ENCODE measurements around the gene SCAMP3. TPM values are rescaled to one million over a fixed set of nuclear protein-coding genes. Genes with fewer than 3 reads are reported as not detected.
"Not testable (repeated sequence)": the region's sequence is repeated elsewhere in the genome, so short reads cannot be mapped to it uniquely, and the experiment has no call there.

Gene SCAMP3
- total RNA-seq, 2 donors from 2014 or later = 36.8 to 38.9 TPM

DNA sequence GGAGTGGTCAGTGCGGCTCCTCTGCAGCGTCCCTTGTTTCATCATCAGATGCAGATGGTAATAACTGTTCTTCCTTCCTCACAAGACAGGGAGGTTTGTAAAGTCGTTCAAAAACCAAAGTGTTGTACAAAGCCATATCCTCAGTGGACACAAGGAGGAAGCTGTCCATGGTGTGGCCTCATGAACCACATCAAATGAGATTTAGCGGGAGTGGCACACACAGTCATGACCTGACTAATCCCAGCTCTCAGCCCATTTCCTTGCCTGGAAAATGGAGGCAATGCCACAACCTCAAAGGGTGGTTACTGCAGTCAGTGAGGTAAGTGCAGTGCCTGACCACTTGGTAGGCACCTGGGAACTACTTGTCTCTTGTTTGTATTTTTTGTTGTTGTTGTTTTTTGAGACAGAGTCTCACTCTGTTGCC lies 20.3 kb downstream of the SCAMP3 start:
- Histone ChIP-seq H3K27me3 (no peaks in the 10 kb centered on the region), H3K36me3 (replicated peaks in 1 of 2; ENCODE audit: insufficient read depth in 1 of 2, low read depth in 2 of 2) (peaks cover 0 to 2% of the 10 kb centered on the region in 2 donors), H3K4me1 (peaks cover 33% of the 10 kb centered on the region), H3K9me3 (no peaks in the 10 kb centered on the region), H3K4me3 (no peak overlapping the region), H3K27ac (peak overlapping the region in 1 of 4 donors; percentile 53)
- DNase-seq (peak in 1 of 4 donors; percentile 29), ATAC-seq (no peak)
- TF ChIP-seq, protein P1, sequence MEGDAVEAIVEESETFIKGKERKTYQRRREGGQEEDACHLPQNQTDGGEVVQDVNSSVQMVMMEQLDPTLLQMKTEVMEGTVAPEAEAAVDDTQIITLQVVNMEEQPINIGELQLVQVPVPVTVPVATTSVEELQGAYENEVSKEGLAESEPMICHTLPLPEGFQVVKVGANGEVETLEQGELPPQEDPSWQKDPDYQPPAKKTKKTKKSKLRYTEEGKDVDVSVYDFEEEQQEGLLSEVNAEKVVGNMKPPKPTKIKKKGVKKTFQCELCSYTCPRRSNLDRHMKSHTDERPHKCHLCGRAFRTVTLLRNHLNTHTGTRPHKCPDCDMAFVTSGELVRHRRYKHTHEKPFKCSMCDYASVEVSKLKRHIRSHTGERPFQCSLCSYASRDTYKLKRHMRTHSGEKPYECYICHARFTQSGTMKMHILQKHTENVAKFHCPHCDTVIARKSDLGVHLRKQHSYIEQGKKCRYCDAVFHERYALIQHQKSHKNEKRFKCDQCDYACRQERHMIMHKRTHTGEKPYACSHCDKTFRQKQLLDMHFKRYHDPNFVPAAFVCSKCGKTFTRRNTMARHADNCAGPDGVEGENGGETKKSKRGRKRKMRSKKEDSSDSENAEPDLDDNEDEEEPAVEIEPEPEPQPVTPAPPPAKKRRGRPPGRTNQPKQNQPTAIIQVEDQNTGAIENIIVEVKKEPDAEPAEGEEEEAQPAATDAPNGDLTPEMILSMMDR (IDR thresholded peaks at IDR 0.05) = no peak
- no peak for TF ChIP-seq POLR2A (IDR thresholded peaks at IDR 0.05)
- intact Hi-C loops (cut with DNase I) = no loop called here
- WGBS, 2 donors = 64 to 75% methylated on average over 4 of the region's 4 CpGs

DNA sequence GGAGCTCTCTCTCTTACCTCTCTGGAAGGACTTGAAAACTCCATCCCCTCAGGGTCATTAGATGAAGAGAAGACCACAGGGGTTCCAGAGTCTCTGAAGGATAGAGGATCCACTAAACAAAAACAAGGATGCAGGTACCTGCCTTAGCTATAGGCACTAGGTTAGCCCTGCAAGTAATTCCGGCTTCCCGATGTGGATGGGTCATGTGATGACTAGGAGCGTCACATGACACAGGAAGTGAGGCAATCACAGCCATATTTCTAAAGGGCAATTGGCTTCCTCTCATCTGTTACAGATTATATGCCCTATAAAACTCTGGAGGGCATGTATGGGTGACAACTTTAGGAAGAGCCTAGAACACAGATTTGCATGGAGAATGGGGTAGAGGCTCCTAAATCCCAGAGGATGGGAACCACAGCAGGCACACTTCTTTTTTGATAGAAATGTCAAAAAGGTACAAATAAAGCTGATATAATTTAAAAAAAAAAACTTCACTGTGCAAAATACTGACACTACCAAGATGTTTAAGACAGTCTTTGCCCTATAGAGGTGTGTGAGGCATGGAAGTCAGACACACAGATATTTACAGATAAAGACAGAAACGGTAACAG lies 21.0 kb downstream of the SCAMP3 start:
- DNase-seq (peak; percentile 72 to 86 (median 81)), ATAC-seq (peak; percentile 43)
- Histone ChIP-seq H3K4me3 (no peak overlapping the region), H3K27me3 (no peaks in the 10 kb centered on the region), H3K9me3 (no peaks in the 10 kb centered on the region), H3K36me3 (replicated peaks in 1 of 2; ENCODE audit: insufficient read depth in 1 of 2, low read depth in 2 of 2) (peaks cover 0 to 2% of the 10 kb centered on the region in 2 donors), H3K27ac (peak overlapping the region in 1 of 4 donors; percentile 53), H3K4me1 (peaks cover 33% of the 10 kb centered on the region)
- TF ChIP-seq POLR2A (IDR thresholded peaks at IDR 0.05) = no peak
- TF ChIP-seq, protein P1 (IDR thresholded peaks at IDR 0.05) = no peak
- intact Hi-C loops (cut with DNase I) = no loop called here
- 5 to 7% methylated on average over 4 of the region's 4 CpGs for WGBS, 2 donors

DNA sequence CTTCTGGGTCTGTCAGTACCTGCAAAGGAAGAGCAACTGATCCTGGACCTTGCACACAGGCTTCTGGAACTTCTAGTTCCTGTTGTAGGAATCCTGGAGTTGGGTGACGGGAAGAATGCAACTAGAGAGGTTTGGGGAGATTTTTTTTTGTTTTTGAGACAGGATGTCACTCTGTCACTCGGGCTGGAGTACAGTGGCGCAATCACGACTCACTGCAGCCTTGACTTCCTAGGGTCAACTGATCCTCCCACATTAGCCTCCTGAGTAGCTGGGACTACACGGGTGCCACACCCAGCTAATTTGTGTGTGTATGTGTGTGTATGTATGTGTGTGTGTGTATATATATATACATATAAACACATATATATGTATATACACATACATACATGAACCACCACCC lies 25.7 kb downstream of the SCAMP3 start:
- Histone ChIP-seq H3K4me1 (peaks cover 22% of the 10 kb centered on the region), H3K27ac (no peak overlapping the region), H3K36me3 (replicated peaks in 1 of 2; ENCODE audit: insufficient read depth in 1 of 2, low read depth in 2 of 2) (peaks cover 0 to 2% of the 10 kb centered on the region in 2 donors), H3K27me3 (no peaks in the 10 kb centered on the region), H3K4me3 (no peak overlapping the region), H3K9me3 (no peaks in the 10 kb centered on the region)
- TF ChIP-seq, protein P1 (IDR thresholded peaks at IDR 0.05) = no peak
- no peak for TF ChIP-seq POLR2A (IDR thresholded peaks at IDR 0.05)
- 81 to 87% methylated on average over 5 of the region's 5 CpGs for WGBS, 2 donors
- DNase-seq (no peak), ATAC-seq (no peak)
- intact Hi-C loops (cut with DNase I) = no loop called here

DNA sequence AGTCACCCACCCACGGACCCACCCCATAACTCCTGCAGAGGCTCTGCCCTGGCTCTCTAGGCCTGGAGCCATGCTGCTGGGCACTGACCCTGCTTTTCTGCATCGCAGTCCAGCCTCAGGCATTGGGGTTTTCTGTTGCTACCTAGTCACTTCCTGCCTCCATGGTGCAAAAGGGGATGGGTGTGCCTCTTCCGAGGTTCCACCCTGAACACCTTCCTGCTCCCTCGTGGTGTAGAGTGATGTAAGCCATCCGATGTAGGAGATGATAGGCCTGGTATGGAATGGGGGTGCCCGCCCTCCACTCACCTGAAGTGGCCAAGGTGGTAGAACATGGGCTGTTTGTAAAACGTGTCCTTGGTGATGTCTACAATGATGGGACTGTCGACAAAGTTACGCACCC lies 26.8 kb downstream of the SCAMP3 start:
- H3K4me1 ChIP-seq = peaks cover 11% of the 10 kb centered on the region
- DNase-seq; H3K36me3 ChIP-seq (replicated peaks in 1 of 2; ENCODE audit: insufficient read depth in 1 of 2, low read depth in 2 of 2); H3K27me3 ChIP-seq; ATAC-seq; H3K9me3 ChIP-seq; H3K4me3 ChIP-seq; intact Hi-C loops (cut with DNase I); H3K27ac ChIP-seq: not testable (repeated sequence)
- WGBS, 2 donors = 75 to 90% methylated on average over 4 to 5 of the region's 9 CpGs

DNA sequence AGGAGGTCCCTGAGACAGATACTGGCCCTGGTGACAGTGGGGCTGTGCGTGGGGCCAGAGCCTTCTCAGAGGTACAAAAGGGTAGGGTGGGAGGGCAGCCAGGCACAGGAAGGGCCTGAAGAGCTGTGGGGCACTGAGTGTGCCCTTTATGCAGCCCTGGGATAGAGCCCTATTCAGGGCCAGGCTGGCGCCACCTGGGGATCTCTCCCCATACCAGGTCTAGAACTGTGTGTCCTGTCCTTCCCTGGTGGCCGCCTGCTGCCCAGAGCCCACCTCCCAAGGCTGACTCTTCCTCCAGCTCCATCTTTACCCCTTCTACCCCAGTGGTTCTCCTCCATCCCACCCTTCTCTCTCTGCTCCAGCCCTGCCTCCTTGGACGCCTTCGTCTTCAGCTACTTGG lies 28.7 kb downstream of the SCAMP3 start:
- peaks cover 10% of the 10 kb centered on the region for H3K4me1 ChIP-seq
- H3K27ac ChIP-seq; H3K36me3 ChIP-seq (replicated peaks in 1 of 2; ENCODE audit: insufficient read depth in 1 of 2, low read depth in 2 of 2); H3K9me3 ChIP-seq; intact Hi-C loops (cut with DNase I); ATAC-seq; H3K4me3 ChIP-seq; H3K27me3 ChIP-seq; DNase-seq: not testable (repeated sequence)
- 93% methylated on average over 2 of the region's 5 CpGs; no CpG with 5 or more reads in 1 of the 2 donors for WGBS, 2 donors

DNA sequence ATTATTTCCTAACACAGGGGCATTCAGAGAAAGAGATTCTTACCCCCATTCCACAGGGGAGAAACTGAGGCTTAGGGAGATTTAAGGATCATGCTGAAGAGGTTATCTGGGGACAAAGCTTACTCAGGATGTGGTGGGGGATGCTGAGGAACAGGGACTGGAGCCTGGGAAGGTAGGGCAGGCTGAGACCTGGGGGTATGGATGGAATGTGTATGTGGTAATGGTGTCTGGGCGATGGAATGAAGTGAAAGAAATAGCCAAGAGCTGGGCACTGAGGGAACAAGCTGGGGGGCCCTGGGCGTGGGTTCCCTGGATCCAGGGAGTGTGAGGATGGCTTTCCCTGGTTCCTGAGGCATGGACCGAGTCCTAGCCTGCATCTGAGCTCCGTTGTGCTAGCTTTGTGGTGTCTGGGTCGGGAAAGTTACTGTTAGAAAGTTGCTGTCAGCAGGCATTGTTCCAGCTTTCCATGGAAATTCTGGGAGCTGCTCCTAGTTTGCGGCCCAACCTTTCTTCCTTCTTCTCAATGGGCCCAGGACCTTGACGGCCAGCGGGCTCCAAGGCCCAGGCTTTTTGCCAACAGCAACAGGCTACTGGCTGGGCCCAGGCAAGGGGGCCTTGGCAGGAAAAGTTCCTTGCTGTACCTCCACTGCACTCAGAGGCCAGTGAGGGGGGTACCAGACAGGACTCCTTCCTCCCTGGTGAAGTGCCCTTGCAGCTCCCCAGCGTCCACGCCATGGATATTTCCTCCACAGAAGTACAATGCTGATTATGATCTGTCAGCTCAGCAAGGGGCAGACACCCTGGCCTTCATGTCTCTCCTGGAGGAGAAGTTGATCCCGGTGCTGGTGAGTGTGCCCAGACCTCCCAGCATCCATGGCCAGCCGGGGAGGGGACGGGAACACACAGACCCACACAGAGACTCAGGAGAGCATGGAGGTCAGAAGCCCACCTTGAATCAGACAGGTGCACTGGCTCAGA lies 29.9 kb downstream of the SCAMP3 start:
- H3K36me3 ChIP-seq (replicated peaks in 1 of 2; ENCODE audit: insufficient read depth in 1 of 2, low read depth in 2 of 2); ATAC-seq; H3K4me3 ChIP-seq; intact Hi-C loops (cut with DNase I); H3K27me3 ChIP-seq; H3K9me3 ChIP-seq: not testable (repeated sequence)
- Histone ChIP-seq H3K27ac (peak overlapping the region in 2 of 4 donors; percentile 2 to 44), H3K4me1 (peaks cover 16% of the 10 kb centered on the region)
- WGBS, 2 donors = 40% methylated on average over 11 to 13 of the region's 13 CpGs
- DNase-seq = peak; percentile 44 to 64 (median 58)

DNA sequence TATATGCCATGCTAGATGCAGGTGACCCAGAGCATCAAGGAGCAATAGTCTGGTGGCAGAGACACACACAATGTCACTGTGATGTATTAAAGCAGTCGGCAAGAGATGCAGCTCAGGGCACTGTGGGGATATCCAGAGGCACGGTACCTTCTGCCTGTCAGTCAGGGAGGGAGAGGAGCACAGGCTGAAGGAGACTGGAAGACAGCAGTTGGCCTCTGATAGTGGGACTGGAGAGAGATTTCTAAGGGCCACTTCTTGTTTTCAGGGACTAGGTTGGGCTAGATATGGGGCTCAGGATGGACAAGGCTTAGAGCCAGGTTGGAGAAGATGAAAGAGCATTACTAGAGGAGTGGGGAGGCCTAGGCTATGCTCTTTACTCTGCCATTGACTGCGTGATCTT lies 30.9 kb downstream of the SCAMP3 start:
- H3K36me3 ChIP-seq (replicated peaks in 1 of 2; ENCODE audit: insufficient read depth in 1 of 2, low read depth in 2 of 2); H3K9me3 ChIP-seq; H3K4me3 ChIP-seq; intact Hi-C loops (cut with DNase I); DNase-seq; H3K27me3 ChIP-seq; ATAC-seq: not testable (repeated sequence)
- 50 to 83% methylated on average over 3 of the region's 3 CpGs for WGBS, 2 donors
- Histone ChIP-seq H3K4me1 (peaks cover 25% of the 10 kb centered on the region), H3K27ac (peak overlapping the region in 1 of 4 donors; percentile 44)

Data from body of pancreas (tissue), 4 donors.